GM19023 (cell line): ENCODE data around the gene FOXN3.
"Not testable (repeated sequence)": the region's sequence is repeated elsewhere in the genome, so short reads cannot be mapped to it uniquely, and the experiment has no call there.

Source experiments
- ATAC-seq: cut with Tn5 transposase; IDR thresholded peaks from one replicate; pipeline ENCODE4 v1.9.1; 2021; ENCODE audit warnings: mild to moderate bottlenecking, moderate library complexity; ENCODE audit not compliant: unreplicated experiment

The FOXN3 gene

DNA sequence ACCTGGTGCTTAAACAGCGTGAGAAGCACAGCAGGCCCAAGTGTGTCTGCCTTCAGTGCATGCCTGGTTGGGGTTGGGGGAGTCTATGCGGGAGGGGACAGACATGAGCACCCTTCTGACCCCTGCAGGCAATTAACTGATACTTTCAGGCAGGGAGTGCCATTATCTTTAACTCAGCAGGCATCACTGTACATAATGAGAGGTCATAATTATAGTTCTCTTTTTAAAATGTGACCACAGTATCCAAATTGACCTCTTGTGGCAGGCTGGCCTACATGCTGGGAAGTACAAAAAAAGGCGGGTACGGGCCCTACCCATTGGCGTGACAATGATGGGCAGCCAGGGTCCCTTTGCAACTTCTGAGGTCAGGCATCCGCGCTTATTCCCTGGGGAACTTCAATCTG is 209.1 kb downstream of the FOXN3 start:
- ATAC-seq = no peak

DNA sequence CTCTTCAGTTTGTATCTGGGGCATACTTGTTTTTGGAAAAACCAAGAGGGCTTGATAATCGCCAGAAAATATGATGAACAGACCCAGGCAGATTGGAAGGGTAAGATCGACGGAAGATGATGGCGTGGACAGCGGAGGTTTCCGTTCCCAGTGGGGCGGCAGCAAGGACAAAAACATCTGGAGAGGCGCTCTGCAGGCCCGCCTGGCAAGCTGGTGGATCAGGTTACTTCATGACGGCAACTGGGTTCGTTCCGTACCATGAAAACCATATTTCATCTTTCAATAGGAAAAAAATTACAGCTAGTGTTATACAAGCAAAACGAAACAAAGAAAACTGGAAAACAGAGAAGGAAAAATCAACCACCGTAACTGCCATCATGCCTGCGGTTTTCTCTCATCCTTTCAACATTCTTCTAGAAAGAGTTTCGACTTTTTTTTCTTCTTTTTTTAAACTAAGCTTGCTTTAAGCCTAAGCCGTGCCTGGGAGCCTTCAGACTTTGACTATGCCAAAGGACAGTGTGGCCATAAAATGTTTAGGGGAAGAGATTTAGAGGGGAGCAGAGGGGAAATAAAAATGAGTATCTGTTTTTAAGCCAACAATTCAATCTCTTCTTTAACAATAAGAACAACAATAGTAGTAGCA is 210.5 kb downstream of the FOXN3 start:
- no peak for ATAC-seq

DNA sequence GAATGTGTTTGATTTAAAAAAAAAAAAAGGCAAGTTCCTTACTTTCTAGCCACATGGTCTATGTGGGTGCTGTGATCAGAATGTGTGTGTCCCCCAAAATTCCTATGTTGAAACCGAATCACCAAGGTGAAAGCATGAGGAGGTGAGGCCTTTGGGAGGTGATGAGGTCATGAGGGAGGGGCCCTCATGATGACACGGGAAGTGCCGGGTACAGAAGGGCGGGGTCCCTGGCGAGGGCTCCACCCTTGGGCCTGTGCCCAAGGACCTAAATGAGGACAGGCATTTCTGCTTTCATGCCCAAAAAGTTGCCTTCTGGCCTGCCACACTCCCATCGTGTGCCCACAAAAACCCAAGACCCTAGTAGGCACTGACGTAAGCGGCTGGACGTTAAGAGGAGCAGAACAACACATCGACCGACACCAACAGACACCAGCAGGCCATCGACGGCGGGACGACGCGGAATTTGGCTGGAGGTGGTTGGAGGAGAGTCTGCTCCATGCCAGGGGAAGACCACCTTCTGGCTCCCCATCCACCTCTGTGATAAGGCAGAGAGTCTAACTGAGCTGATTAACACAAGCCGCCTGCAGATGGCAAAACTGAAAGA is 211.8 kb downstream of the FOXN3 start:
- no peak for ATAC-seq

DNA sequence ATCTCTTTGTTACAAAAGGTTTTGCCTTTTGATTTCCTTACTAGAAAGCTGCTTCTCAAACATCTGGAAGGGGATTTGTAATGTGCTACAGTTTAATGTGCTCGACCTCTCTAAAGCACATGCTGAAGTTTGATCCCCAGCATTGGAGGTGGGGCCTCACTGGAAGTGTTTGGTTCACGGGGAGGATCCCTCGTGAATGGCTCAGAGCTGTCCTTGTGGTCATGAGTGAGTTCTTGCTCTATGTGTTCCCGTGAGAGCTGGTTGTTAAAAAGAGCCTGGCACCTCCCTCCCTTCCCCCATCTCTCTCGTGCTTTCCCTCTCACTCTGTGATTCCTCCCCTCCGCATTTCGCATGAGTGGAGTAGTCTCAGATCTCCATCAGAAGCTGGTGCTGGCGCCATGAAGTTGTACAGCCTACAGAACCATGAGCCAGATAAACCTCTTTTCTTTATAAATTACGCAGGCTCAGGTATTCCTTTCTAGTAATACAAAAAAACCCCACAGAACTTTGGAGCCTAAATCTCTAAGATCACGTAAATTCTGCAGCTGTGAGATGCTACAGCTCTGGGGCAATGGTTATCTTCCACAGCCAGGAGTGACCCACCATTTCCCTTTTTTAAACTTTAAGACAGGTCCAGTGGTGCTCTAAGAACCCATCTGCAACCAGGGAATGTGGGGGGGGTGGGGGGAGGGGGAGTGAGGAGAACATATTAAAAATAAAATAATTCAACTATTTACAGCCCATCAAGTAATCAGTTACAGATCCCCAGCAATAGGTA is 214.4 kb downstream of the FOXN3 start:
- ATAC-seq = no peak

DNA sequence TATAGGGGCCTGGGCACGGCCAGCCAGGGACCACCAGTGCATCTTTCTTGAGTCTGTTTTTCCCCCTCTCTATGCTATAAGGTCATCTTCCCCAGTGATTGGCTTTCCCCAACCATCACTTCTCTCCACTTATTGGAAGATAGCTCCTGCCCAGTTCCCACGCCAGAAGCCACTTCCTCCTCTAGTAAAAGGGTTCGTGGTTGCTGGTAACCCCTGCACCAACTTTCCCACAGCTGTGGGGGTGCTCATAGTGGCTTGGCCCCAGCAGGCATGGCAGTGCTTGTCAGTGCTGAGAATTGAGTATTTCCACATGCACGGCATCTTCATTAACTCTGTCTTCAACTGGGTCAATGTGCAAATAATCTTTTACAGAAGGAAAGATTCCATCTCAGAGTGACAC is 215.4 kb downstream of the FOXN3 start:
- ATAC-seq = no peak

DNA sequence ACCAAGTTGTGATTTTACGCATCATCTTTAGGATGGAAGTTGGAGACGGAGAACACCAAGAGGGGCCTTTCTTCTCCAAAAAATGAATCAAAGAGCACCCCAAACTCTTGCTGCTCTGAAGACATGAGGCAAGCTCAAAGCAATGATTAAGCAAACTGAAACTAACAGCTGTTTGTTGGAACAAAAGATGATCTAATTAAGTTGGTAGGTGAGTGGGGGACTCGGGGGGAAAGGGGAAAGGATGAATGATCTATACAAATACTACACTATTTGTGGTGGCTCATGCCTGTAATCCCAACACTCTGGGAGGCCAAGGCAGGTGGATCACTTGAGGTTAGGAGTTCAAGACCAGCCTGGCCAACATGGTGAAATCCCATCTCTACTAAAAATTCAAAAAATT is 217.7 kb downstream of the FOXN3 start:
- not testable (repeated sequence) for ATAC-seq

DNA sequence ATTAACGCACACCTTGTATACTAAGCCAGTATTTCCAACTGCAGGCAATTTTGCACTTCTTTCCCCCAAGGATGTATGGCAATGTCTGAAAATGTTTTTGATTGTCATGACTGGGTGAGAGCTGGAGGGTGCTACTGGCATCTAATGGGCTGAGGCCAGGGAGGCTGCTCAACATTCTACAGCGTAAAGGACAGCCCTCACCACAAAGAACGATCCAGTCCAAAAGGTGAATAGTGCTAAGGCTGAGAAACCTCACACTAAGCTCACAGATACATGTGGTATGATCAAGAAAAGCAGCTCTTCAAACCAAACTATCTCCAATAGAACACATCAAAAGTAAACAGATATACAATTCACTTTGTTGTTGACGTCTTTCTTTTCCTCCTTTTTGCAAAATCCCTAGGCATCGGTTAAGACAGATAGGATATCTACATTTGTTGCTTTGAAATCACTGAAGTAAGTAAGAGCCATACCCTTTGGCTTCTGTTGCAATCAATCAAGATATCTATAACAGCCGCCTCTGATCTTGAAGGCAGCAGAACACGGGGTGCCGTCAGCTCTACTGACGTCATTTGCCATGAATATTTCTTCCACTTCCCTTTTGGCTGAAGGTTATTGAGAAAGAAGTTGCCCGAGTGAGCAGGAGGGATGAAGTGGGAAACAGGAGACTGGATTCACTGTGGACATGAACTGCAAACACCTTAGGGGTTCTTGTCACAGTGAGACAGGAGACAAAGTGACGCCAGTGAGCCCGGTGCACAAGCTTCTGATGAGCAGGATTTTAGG is 218.3 kb downstream of the FOXN3 start:
- ATAC-seq = no peak

DNA sequence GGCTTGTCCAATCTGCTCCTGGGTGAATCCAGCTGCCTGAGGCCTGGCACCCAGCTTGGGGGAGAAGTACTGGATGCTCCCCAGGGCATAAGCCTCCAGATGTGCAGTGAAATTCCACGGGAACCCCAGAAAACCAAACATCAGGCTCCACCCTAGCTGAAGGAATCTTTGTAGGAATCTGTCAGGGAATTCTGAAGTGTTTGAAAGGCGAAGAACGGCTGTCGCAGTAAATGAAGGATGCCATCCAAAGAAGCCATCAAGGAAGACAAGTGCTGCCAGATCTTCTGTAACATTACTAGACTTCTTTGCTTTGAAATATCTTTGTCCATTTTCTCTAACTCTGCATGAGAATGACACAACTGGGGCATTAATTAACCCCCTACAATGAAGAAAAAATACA is 219.4 kb downstream of the FOXN3 start:
- no peak for ATAC-seq

DNA sequence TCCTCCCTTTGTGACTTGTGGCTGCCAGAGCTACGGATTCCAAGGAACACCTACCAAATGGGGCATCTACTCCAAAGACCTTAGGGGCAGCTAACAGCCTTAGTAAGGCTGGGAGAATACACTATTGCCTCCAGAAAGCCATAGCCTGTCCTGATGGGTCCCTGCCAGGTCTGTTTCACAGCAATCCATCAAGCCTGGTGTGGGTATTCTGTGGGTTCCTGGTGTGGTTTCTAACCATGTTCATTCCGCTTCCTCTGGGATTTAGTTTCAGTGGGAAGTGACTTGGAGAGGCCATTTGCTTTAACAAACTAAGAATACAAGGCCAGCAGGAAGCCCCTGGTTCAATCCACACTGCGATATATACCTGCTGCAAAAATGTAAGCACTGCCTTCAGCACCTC is 220.5 kb downstream of the FOXN3 start:
- no peak for ATAC-seq

DNA sequence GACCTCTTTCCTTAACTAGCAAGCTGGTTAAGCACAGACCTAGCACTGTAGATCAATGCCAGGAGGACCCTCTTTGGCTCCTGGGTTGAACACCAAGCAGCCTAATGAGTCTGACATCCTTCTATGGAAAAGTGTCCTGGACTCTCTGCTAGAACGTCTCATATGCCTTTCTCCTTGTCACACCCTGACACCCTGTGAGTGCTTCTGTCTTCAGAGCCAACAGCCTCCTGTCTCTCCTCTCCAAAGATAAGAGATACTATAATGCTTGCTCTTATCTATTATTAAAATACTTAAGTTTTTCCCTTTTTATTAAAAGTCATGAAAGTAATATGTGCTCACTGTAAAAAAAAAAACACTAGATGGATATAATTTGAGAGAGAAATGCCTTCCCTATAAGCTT is 222.7 kb downstream of the FOXN3 start:
- no peak for ATAC-seq

DNA sequence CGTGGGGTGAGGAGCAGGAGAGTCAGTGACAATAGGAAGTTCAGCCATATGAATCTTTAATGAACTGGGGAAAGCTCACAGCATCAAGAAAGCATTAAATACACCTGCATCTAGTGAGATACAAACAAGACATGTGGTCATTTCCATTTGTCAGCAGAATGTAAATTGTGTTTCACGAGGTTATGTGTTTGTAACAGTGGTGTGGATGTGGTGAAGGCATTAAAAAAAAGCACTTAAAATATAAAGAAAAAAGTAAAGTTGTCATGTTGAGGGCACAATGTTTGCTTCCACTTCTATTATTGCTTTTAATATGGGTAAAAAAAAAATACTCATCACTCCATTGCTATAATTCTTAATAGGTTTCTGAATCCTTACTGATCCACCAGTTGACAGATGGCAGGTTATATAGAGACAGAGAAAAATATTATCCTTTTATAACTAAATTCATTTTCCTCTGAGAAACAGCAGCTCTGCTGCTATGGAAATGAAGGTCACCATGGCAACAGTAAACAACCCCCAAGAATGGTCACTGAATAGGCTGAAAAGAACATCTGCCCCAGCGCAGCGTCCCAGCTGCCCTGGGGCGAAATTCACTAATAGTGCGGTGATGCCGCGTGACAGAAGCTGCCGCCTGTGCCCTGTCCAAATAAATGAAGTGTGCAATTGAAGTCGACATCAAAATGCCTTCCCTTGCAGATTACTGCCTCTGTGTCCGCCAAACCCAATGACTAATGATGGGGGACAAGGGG is 226.1 kb downstream of the FOXN3 start:
- ATAC-seq = no peak

DNA sequence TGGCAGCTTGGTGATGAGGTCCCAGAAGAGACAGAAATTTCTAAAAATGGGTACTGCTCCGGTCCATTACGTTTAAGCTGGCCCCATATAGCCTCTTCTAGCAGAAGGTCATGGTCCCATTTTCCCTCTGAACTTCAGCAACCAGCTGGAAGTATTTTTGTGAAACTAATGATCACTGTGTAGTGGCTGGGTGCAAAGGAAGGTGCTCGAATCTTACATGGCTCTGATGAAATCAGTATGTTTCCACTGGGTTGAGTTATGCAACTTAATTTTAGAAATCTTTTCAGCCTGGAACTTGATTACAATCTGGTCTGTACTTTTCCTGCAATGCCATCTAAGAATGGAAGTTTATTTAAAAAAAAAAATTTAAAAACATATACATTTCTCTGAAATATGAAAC is 228.5 kb downstream of the FOXN3 start:
- no peak for ATAC-seq

DNA sequence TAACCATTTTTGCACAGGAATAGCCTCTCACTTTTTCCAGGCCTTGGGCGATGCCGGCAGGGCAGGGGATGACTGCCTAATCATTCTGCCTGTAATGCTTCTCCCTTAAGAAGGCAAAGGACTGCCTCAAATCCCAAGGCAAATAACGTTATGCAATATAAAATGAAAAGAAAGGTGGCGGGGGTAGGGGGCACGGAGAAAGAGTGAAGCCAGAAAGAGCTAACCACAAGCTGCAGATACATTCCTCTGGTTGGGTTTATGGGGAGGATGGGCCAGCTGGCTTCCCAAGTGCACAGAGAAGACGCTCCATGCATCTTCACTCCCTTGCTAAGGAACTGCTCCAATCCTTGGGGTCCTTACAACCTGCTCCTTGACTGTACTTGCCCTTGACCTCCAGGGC is 229.5 kb downstream of the FOXN3 start:
- no peak for ATAC-seq

DNA sequence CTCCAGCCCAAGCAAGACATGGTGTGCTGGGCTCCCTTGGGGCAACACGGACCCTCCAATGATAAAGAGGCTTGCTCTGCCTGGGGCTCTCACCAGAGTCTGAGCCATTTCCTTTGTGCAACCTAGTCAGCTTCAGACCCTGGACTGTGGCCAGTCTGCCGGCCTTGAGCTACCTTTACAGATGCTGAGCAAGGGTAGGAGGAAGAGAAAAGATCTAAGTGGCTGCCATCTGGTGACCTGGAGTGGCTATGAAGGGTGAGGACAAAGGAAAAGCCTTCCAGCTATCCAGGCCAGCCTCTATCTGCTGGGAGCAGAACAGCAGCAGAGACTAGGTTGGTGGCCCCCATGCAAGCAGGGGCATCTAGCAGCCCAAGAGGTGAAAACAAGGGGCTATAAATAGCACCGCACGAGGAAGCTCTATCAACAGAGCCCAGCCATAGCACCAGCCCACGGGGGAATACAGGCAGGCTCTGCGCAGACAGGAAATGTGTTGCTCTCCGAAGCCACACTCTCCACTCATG is 230.1 kb downstream of the FOXN3 start:
- ATAC-seq = no peak

DNA sequence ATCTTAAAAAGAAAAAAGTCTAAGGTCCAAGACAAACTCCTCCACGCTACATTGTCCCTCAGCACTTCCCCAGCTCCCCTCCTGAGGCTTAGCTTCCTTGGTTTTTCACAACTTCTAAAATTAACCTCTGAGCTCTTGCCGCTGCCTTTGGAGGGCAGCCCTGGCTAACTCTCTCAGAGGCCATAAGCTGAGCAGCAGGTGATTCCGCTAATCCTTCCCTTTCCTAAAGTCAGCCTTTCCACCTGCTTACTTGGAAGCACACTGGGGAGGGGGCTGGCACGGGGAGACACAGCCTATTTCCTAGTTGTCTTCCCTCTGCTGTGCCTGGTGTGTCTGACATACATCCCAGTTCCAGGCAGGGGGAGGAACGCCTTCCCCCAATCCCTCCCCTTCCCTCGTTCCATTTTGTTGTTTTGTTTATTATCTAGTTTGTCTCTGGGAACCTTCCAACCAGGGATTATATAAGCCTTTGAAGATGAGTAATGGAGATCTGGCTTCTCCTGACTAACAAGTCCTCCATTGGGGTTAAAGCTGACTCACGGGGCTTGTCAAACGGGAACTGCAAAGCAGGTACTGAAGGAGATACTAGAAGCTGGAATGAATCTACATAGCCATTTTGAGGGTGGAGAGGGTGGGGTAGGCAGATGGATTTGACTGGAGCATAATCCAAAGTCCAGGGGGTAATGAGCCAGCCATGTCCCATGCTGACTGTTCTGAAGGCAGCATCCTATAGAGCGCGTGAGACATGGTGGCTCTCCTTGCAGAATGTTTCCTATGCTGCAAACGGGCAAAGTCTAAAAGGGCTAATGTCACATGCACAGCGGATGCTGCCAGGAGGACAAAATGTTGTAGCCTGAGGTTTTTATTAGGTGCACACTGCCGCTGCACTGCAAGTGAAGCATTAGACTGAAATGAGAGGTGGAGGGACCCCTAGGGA is 230.8 kb downstream of the FOXN3 start:
- no peak for ATAC-seq

DNA sequence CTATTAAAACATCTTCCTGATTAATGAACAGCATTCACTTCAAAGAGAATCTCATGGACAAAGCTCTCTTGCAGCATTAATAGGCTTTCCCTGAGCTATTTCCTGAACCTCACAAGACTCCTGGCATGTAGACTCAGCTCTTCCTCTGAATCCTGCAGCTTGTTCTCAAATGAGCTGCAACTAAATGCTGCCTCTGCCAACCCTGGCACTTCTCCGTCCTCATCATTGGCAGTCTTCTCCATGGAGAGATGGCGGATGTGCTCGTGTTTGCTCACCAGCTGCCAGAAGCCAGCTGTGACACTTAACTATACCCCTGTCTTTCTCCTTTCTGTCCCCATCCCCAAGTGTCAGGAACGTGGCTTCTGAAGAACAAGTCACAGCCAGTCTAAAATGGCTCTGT is 232.1 kb downstream of the FOXN3 start:
- ATAC-seq = no peak

DNA sequence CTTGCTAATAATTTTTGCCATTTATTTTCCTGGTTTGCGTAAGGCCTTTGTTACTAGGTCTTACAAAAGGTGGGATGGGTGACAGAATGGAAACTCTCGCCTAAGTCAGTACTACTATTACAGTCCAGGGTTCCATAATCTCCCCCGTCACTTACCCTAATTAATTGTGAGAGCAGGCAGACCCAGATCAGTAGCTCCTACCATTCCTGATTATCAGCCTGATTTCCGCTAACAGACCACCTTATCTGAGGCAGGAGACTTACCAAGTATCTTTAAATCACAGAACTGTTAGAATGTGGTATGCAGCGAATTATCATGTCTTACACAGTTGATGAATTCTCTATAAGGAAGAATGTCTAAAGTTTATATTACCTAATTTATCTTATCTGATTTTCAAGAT is 234.7 kb downstream of the FOXN3 start:
- no peak for ATAC-seq

DNA sequence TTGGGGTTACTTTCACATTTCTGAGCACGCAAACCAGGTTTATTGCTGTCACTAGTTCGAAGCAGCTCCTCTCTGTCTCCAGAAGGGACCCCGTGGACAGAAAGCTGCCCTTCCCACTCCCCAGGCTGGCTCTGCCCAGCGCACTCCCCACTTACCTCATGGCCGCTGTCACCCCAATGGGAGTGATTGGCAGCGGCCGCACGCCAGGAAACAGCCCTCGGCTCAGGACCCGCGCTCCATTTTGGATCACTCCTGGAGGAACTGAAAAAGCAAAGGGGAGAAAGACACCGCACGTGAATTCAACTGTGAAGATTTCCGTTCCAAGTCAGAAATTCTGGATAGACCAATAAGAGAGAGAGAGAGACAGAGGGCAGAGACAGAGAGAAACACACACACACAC is 236.5 kb downstream of the FOXN3 start:
- no peak for ATAC-seq

DNA sequence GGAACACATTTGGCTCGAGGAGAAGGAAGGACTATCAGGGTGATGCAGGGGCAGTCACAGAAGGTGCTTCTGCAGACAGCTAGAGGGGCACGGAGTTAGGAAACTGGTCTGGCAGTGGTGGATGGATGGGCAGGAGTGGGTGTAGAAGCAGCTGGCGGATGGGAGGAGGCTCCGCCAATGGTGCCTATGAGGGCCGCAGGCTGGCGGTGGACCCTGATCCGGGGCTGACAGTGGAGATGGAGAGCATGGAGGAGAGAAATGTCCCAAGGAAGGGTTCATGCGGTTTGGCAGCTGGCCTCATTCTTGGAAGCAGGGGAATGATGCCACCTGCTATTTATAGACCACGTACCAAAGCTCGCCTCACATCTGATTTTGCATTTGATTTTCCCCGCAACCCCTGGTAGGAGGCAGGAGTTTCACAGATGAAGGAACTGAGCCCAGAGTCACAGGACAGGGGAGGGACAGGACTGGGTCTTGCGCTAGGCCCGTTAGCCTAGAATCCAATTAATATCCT is 237.1 kb downstream of the FOXN3 start:
- ATAC-seq = no peak
